ENCODE data around the gene CADPS.

DNA sequence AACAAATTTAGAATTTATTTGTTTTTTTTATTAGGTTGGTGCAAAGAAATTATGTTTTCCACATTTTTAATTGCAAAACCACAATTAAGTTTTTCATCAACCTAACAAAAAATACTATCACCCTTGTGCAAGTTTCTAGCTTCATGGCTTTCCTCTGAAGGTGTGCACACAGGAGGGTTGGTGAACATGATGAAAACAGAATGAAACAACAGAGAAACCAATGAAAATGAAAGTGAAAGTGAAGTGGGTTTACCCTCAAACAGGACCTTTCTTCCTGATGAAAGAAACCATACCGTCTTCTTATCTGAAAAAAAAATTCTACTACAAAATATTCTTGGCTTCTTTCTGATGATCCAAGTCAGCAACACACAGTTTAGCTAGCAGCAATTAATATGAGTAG, 429.9 kb downstream of the CADPS start:
- TF ChIP-seq EZH2 (IDR thresholded peaks at IDR 0.05; ENCODE audit: low read length), result no peak
- TF ChIP-seq, protein P1, sequence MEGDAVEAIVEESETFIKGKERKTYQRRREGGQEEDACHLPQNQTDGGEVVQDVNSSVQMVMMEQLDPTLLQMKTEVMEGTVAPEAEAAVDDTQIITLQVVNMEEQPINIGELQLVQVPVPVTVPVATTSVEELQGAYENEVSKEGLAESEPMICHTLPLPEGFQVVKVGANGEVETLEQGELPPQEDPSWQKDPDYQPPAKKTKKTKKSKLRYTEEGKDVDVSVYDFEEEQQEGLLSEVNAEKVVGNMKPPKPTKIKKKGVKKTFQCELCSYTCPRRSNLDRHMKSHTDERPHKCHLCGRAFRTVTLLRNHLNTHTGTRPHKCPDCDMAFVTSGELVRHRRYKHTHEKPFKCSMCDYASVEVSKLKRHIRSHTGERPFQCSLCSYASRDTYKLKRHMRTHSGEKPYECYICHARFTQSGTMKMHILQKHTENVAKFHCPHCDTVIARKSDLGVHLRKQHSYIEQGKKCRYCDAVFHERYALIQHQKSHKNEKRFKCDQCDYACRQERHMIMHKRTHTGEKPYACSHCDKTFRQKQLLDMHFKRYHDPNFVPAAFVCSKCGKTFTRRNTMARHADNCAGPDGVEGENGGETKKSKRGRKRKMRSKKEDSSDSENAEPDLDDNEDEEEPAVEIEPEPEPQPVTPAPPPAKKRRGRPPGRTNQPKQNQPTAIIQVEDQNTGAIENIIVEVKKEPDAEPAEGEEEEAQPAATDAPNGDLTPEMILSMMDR (optimal IDR thresholded peaks at IDR 0.05 in 1 of 3, IDR thresholded peaks at IDR 0.05 in 1 of 3, conservative IDR thresholded peaks at IDR 0.05 in 1 of 3; ENCODE audit: extremely low read depth in 1 of 3, insufficient read depth in 2 of 3, low read length in 3 of 3), result no peak
